SK-N-SH treated with all-trans-retinoic acid at 6 μM for 48 hours (cell line): ENCODE results near the gene RNF213.
"Not testable (repeated sequence)": the region's sequence is repeated elsewhere in the genome, so short reads cannot be mapped to it uniquely, and the experiment has no call there.

Source experiments
- ATAC-seq: fragments of 200-7000 bp; cut with Tn5 transposase; 3 replicates; pipeline ENCODE4 v1.9.1; 2020; ENCODE audit warnings: mild to moderate bottlenecking, moderate library complexity
- ARNTL ChIP-seq: fragments of 450-650 bp; formaldehyde crosslinking; IDR thresholded peaks from 2 replicates; pipeline ENCODE4 v1.5.0; 2020; ENCODE audit warnings: low read depth, mild to moderate bottlenecking, moderate library complexity, borderline replicate concordance
- BACH2 ChIP-seq: fragments of 250-450 bp; sonication (Bioruptor Pico); IDR thresholded peaks from 2 replicates; pipeline ENCODE4 v1.9.0; 2021; ENCODE audit warnings: mild to moderate bottlenecking, borderline replicate concordance
- CREB5 ChIP-seq: fragments of 250-450 bp; sonication (Bioruptor Pico); IDR thresholded peaks from 2 replicates; pipeline ENCODE4 v1.5.1; 2020; ENCODE audit warnings: low read depth, mild to moderate bottlenecking, moderate library complexity
- CSDC2 ChIP-seq: fragments of 250-450 bp; sonication (Bioruptor Pico); IDR thresholded peaks from 2 replicates; pipeline ENCODE4 v1.5.0; 2020; ENCODE audit warnings: mild to moderate bottlenecking, moderate library complexity
- CSRNP3 ChIP-seq: fragments of 250-450 bp; sonication (Bioruptor Pico); IDR thresholded peaks from 2 replicates; pipeline ENCODE4 v1.5.1; 2021; ENCODE audit warnings: mild to moderate bottlenecking, moderate library complexity
- ESRRG ChIP-seq: fragments of 250-450 bp; sonication (Bioruptor Pico); IDR thresholded peaks from 2 replicates; pipeline ENCODE4 v1.6.1; 2021; ENCODE audit warnings: mild to moderate bottlenecking
- GLIS3 ChIP-seq: fragments of 250-450 bp; sonication (Bioruptor Pico); IDR thresholded peaks from 2 replicates; pipeline ENCODE4 v1.5.0; 2020; ENCODE audit warnings: mild to moderate bottlenecking, moderate library complexity
- ISL1 ChIP-seq: fragments of 250-450 bp; sonication (Bioruptor Pico); IDR thresholded peaks from 2 replicates; pipeline ENCODE4 v2.1.2; 2022; ENCODE audit warnings: mild to moderate bottlenecking, moderate library complexity
- OSR1 ChIP-seq: fragments of 250-450 bp; sonication (Bioruptor Pico); IDR thresholded peaks from 2 replicates; pipeline ENCODE4 v1.8.0; 2022; ENCODE audit warnings: moderate library complexity, mild to moderate bottlenecking, inconsistent platforms
- PATZ1 ChIP-seq: fragments of 250-450 bp; sonication (Bioruptor Pico); IDR thresholded peaks from 2 replicates; pipeline ENCODE4 v1.8.0; 2020; ENCODE audit warnings: mild to moderate bottlenecking, moderate library complexity, borderline replicate concordance
- PPARA ChIP-seq: fragments of 250-450 bp; sonication (Bioruptor Pico); IDR thresholded peaks from 2 replicates; pipeline ENCODE4 v1.5.0; 2020; ENCODE audit warnings: mild to moderate bottlenecking, borderline replicate concordance
- RARB ChIP-seq: fragments of 250-450 bp; sonication (Bioruptor Pico); IDR thresholded peaks from 2 replicates; pipeline ENCODE4 v1.8.0; 2021; ENCODE audit warnings: mild to moderate bottlenecking, moderate library complexity
- SNAI2 ChIP-seq: fragments of 250-450 bp; sonication (Bioruptor Pico); IDR thresholded peaks from 2 replicates; pipeline ENCODE4 v1.5.0; 2020; ENCODE audit warnings: mild to moderate bottlenecking, moderate library complexity
- TCF4 ChIP-seq: fragments of 250-450 bp; sonication (Bioruptor Pico); IDR thresholded peaks from 2 replicates; pipeline ENCODE4 v1.8.0; 2021; ENCODE audit warnings: mild to moderate bottlenecking, moderate library complexity, borderline replicate concordance
- TOX ChIP-seq: fragments of 250-450 bp; sonication (Bioruptor Pico); IDR thresholded peaks from 2 replicates; pipeline ENCODE4 v1.8.0; 2021; ENCODE audit warnings: mild to moderate bottlenecking, moderate library complexity, borderline replicate concordance
- TSHZ2 ChIP-seq: fragments of 250-450 bp; sonication (Bioruptor Pico); IDR thresholded peaks from 2 replicates; pipeline ENCODE4 v1.5.0; 2020; ENCODE audit warnings: mild to moderate bottlenecking, moderate library complexity
- ZC3H10 ChIP-seq: fragments of 250-450 bp; sonication (Bioruptor Pico); IDR thresholded peaks from 2 replicates; pipeline ENCODE4 v1.5.1; 2021; ENCODE audit warnings: mild to moderate bottlenecking, moderate library complexity
- ZFP3 ChIP-seq: fragments of 250-450 bp; sonication (Bioruptor Pico); IDR thresholded peaks from 2 replicates; pipeline ENCODE4 v1.5.0; 2020; ENCODE audit warnings: mild to moderate bottlenecking, moderate library complexity
- ZFP30 ChIP-seq: fragments of 450-650 bp; formaldehyde crosslinking; IDR thresholded peaks from 2 replicates; pipeline ENCODE4 v1.5.0; 2022; ENCODE audit warnings: mild to moderate bottlenecking, moderate library complexity
- ZNF70 ChIP-seq: fragments of 450-650 bp; formaldehyde crosslinking; IDR thresholded peaks from 2 replicates; pipeline ENCODE4 v1.5.0; 2020; ENCODE audit warnings: mild to moderate bottlenecking, moderate library complexity
- ZNF8 ChIP-seq: fragments of 450-650 bp; formaldehyde crosslinking; IDR thresholded peaks from 2 replicates; pipeline ENCODE4 v1.5.0; 2020; ENCODE audit warnings: mild to moderate bottlenecking, moderate library complexity

RNF213 gene

GRCh38 chr17:80408872-80409271 lies 148.2 kb downstream of the RNF213 start:
- ATAC-seq = no peak
- TF ChIP-seq ZFP30 (no peak), ISL1 (CRISPR knock-in tag) (no peak), ESRRG (CRISPR knock-in tag) (no peak), OSR1 (CRISPR knock-in tag) (no peak), TOX (CRISPR knock-in tag) (no peak), TCF4 (CRISPR knock-in tag) (no peak), GLIS3 (no peak), BACH2 (CRISPR knock-in tag) (no peak), ARNTL (CRISPR knock-in tag) (no peak), SNAI2 (no peak), CSRNP3 (no peak)

GRCh38 chr17:80409626-80410025 lies 149.0 kb downstream of the RNF213 start:
- no peak for ATAC-seq
- TF ChIP-seq PPARA (CRISPR knock-in tag) (no peak), TOX (CRISPR knock-in tag) (no peak), ZC3H10 (CRISPR knock-in tag) (no peak), TCF4 (CRISPR knock-in tag) (no peak), CREB5 (CRISPR knock-in tag) (no peak), ZNF8 (CRISPR knock-in tag) (no peak), ESRRG (CRISPR knock-in tag) (no peak), ZNF70 (CRISPR knock-in tag) (no peak), SNAI2 (no peak), ISL1 (CRISPR knock-in tag) (no peak), GLIS3 (no peak), CSRNP3 (no peak), RARB (CRISPR knock-in tag) (no peak), ARNTL (CRISPR knock-in tag) (no peak), TSHZ2 (CRISPR knock-in tag) (no peak), ZFP3 (CRISPR knock-in tag) (no peak), PATZ1 (no peak), CSDC2 (CRISPR knock-in tag) (no peak), ZFP30 (no peak)

- not testable (repeated sequence) for ATAC-seq
Measured at GRCh38 chr17:80410441-80411087, 149.9 kb downstream of the RNF213 start.
